ENCODE results near the gene ARHGAP29. TPM values are rescaled to one million over a fixed set of nuclear protein-coding genes. Genes with fewer than 3 reads are reported as not detected.

The ARHGAP29 gene
- polyA plus RNA-seq, 1 experiment: 30.4 TPM

GRCh38 chr1:94191216-94191615 lies 46.2 kb downstream of the ARHGAP29 start:
- H3K27me3 ChIP-seq (ENCODE audit: control insufficient read depth, insufficient read depth, low read length): no peaks in the 10 kb centered on the region
- no peak for DNase-seq (ENCODE audit: low read depth, low spot score)
- no peak for TF ChIP-seq CTCF (IDR thresholded peaks at IDR 0.05; ENCODE audit: low read depth, low read length)
- no peaks in the 10 kb centered on the region for H3K9me3 ChIP-seq (ENCODE audit: control insufficient read depth, insufficient read depth, low read length)
- no peak overlapping the region for H3K4me3 ChIP-seq (ENCODE audit: low read depth, low read length)
- ChIA-PET POLR2A (no interaction called here), CTCF (interaction anchor here (0.7 to 3.0 kb wide), 4 partner anchors 129 to 165 kb away, joined by 3 to 18 read pairs (median 6); no protein-coding TSS in a partner anchor)
- no peak overlapping the region for H3K27ac ChIP-seq (ENCODE audit: low read depth, low read length)

- no peak overlapping the region for H3K27ac ChIP-seq (ENCODE audit: low read depth, low read length)
- no peaks in the 10 kb centered on the region for H3K27me3 ChIP-seq (ENCODE audit: control insufficient read depth, insufficient read depth, low read length)
- ChIA-PET POLR2A (no interaction called here), CTCF (interaction anchor here (1.5 to 3.3 kb wide), 2 partner anchors 149 to 161 kb away, joined by 5 to 34 read pairs; no protein-coding TSS in a partner anchor)
- TF ChIP-seq CTCF (IDR thresholded peaks at IDR 0.05; ENCODE audit: low read depth, low read length): no peak
- no peaks in the 10 kb centered on the region for H3K9me3 ChIP-seq (ENCODE audit: control insufficient read depth, insufficient read depth, low read length)
- no peak for DNase-seq (ENCODE audit: low read depth, low spot score)
- no peak overlapping the region for H3K4me3 ChIP-seq (ENCODE audit: low read depth, low read length)
Measured at GRCh38 chr1:94186946-94187345, 50.4 kb downstream of the ARHGAP29 start.

GRCh38 chr1:94183197-94183815 lies 54.1 kb downstream of the ARHGAP29 start:
- Histone ChIP-seq H3K9me3 (ENCODE audit: control insufficient read depth, insufficient read depth, low read length) (no peaks in the 10 kb centered on the region), H3K4me3 (ENCODE audit: low read depth, low read length) (no peak overlapping the region), H3K27ac (ENCODE audit: low read depth, low read length) (no peak overlapping the region), H3K27me3 (ENCODE audit: control insufficient read depth, insufficient read depth, low read length) (no peaks in the 10 kb centered on the region)
- no peak for DNase-seq (ENCODE audit: low read depth, low spot score)
- CTCF ChIA-PET: interaction anchor here (1.2 kb wide), 1 partner anchor 153 kb away, joined by 4 read pairs; no protein-coding TSS in a partner anchor
- TF ChIP-seq CTCF (IDR thresholded peaks at IDR 0.05; ENCODE audit: low read depth, low read length): no peak
- POLR2A ChIA-PET: no interaction called here

- ChIA-PET CTCF (interaction anchor here (1.1 kb wide), 1 partner anchor 143 kb away, joined by 4 read pairs; no protein-coding TSS in a partner anchor), POLR2A (no interaction called here)
- no peaks in the 10 kb centered on the region for H3K27me3 ChIP-seq (ENCODE audit: control insufficient read depth, insufficient read depth, low read length)
- no peak for TF ChIP-seq CTCF (IDR thresholded peaks at IDR 0.05; ENCODE audit: low read depth, low read length)
- H3K27ac ChIP-seq (ENCODE audit: low read depth, low read length): no peak overlapping the region
- no peak overlapping the region for H3K4me3 ChIP-seq (ENCODE audit: low read depth, low read length)
- no peak for DNase-seq (ENCODE audit: low read depth, low spot score)
- no peaks in the 10 kb centered on the region for H3K9me3 ChIP-seq (ENCODE audit: control insufficient read depth, insufficient read depth, low read length)
Measured at GRCh38 chr1:94182191-94182590, 55.2 kb downstream of the ARHGAP29 start.

- no peak overlapping the region for H3K4me3 ChIP-seq (ENCODE audit: low read depth, low read length)
- no peak overlapping the region for H3K27ac ChIP-seq (ENCODE audit: low read depth, low read length)
- no peaks in the 10 kb centered on the region for H3K27me3 ChIP-seq (ENCODE audit: control insufficient read depth, insufficient read depth, low read length)
- no peak for TF ChIP-seq CTCF (IDR thresholded peaks at IDR 0.05; ENCODE audit: low read depth, low read length)
- POLR2A ChIA-PET: no interaction called here
- DNase-seq (ENCODE audit: low read depth, low spot score): no peak
- CTCF ChIA-PET: interaction anchor here (1.5 kb wide), 1 partner anchor 155 kb away, joined by 4 read pairs; no protein-coding TSS in a partner anchor
- H3K9me3 ChIP-seq (ENCODE audit: control insufficient read depth, insufficient read depth, low read length): no peaks in the 10 kb centered on the region
Measured at GRCh38 chr1:94180650-94181049, 56.7 kb downstream of the ARHGAP29 start.

Data from AG04450 (cell line).